Measurements from ENCODE around the gene KCNAB1.
"Not testable (repeated sequence)": the region's sequence is repeated elsewhere in the genome, so short reads cannot be mapped to it uniquely, and the experiment has no call there.

Gene KCNAB1

GRCh38 chr3:156551261-156551660 lies 430.9 kb downstream of the KCNAB1 start:
- DNase-seq = no peak

GRCh38 chr3:156551746-156552145 lies 431.4 kb downstream of the KCNAB1 start:
- no peak for DNase-seq

GRCh38 chr3:156552973-156553372 lies 432.6 kb downstream of the KCNAB1 start:
- no peak for DNase-seq

DNA sequence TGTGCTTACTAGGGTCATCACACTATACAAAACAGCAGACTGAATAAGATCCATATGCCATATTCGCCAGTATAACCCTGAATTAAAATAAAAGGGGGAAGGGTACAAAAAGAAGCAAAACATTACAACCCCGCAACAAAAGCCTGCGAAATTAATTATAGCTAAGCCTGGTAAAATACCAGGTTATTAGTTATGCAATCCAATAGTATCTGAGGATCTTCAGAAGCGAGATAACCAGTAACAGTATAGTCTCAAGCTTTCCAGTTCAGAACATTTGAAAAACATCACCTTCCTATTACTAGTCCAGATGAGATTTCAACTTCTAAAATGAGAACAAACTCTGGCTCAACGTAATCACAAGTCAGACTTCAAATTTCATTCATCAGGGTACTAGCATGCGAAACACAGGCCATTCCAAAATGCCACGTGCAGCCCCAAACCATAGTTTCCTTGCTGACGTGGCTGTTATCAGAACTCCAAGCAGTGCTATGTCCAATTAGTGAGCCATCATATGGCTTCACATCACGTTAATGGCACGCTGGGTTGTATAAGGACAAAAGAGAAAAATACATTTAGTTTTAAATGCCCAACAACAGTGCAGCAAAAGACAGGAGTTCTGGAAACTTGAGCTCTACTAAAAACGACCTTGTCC lies 433.5 kb downstream of the KCNAB1 start:
- DNase-seq = peak; percentile 5 to 17

DNA sequence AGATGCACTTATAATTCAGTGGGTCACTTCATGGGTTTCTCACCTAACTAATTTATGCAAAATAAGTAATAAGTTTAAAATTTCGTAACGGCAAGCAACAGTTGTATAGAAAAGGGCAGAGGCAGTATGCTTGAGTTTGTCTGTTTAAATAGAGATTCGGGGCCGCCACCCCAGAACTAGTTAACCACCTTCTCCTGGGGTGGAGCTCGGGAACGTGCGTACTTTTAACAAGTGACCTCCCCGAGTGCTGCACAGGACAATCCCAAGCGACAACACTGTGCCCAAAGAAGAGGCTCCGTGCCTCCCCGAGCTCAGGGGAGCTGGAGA lies 434.1 kb downstream of the KCNAB1 start:
- peak in 1 of 2 experiments; percentile 47 for DNase-seq

DNA sequence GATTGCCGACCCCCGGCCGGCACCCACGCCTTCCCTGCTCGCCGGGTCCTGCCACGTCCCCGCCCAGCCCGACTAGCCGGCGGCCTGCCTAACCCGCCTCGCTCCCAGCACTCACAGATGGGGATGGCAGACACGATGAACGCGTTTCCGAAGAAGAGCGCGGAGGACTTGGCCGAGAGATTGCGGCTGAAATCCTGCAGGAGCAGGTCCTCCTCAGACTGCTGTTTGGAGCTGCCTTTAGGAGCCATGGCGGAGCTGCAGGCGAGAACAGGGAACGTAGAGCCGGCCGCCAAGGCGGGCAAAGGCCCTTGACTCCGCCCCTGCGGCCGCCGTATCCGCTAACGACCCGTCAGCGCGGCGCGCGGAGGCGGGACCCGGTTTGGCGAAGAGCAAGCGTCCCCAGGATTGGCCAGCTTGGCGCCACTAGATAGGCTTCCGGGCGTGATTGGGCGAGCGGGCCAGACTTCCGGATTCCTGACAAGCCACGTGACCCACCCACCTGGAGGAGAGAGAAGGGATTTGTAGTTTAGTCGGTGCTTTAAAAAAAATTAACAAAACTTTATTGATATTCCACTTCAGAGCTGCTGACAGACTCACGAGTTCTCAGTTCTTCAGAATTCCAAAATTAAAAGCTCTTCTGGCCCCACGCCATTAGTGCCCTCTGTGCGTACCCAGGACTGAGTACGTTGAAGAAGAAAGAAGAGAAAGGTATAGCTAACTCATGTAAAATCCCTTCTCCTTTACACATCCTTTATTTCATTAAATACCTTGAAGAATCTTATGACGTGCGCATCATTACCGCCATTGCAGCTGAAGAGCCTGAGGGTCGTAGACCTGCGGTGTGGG lies 434.7 kb downstream of the KCNAB1 start, which contains the start of gene SSR3:
SSR3 (minus strand) TSS at position 276 of the 846 bp plus-strand sequence; CDS start at position 248, 28 bp downstream.
- DNase-seq = peak; percentile 98 to 99

GRCh38 chr3:156558389-156558788 lies 438.0 kb downstream of the KCNAB1 start:
- no peak for DNase-seq

DNA sequence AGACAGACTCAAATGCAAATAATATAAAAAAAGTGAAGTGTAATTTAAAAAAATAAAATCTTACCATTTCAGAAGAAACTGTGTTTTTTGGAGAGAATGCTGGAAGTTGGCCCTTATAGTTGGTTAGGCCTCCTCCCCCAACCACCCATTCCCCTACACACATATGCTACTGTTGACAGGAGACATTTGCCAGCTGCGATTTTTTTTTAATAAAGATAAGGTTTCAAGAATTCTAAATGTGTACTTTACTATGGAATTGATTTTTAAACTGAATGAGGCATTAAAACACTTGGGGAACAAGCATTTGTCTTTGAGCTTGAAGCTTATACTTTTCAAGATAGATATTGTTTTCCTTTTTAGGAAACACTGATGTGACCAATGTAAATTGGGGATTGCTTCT lies 438.9 kb downstream of the KCNAB1 start:
- DNase-seq = no peak

- DNase-seq = no peak
Measured at GRCh38 chr3:156561533-156561932, 441.2 kb downstream of the KCNAB1 start.

- DNase-seq = not testable (repeated sequence)
Measured at GRCh38 chr3:156562486-156562885, 442.1 kb downstream of the KCNAB1 start.

DNA sequence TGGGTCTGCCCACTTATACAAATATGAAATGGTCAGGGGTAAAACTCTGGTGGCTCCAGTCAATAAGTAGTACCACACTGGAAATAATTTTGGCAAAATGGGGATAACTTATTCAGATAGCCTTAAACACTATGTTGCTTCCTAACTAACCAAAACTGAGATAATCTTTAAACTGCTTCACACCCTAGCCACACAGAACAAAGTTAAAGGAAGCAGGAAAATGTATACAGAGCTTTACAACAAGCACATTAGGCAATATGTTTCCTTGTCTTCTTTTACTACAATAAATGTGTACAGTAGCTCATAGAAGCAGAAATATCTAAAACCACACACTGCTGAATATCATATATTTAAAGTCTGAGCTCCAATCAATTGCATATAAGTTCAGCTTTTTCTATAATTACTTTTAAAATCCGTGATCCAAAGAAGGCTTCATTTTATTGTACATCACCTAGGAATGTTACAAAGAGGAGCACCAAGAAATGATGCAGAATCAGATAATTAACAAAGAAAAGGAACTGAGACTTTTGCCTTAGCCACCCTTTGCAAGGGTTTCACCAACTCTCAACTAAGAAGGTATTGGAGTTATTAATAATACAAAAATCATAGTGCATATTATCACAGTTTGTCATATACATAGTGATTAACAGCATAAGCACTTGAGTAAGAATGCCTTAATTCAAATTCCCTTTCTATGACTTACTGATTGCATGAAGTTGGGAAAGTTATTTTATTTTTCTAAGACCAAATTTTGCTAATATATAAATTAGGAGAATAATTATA lies 443.7 kb downstream of the KCNAB1 start:
- no peak for DNase-seq

GRCh38 chr3:156569016-156569415 lies 448.6 kb downstream of the KCNAB1 start:
- not testable (repeated sequence) for DNase-seq

DNA sequence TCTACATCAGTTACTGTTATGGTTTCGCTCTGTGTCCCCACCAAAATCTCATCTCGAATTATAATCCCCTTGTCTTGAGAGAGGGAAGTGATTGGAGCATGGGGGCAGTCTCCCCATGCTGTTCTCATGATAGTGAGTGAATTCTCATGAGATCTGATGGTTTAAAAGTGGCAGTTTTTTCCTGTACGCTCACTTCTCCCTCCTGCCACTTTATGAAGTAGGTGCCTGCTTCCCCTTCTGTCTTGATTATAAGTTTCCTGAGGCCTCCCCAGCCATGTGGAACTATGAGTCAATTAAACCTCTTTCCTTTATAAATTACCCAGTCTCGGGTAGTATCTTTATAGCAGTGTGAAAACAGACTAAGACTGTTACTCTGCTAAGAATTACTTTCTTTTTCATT lies 449.5 kb downstream of the KCNAB1 start:
- peak; percentile 21 to 44 for DNase-seq

DNA sequence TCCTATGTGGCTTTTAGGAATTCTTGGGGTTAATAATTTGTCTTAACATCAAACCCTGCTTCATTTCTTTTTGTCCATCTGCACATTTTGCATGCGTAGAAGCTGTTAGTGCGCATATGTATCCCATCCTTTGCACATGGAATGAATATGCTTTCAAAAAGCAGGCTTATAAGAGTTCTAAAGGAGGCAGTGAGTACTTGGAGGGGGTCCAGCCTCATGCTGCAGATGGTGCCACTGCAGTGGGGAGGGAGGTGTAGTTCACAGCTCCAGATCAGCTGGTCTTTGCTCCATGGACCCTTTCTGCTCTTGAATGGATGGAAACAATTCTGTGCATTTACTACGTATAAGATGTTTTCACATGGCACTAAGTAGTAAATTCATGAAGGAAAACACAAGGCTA lies 455.3 kb downstream of the KCNAB1 start:
- no peak for DNase-seq

GRCh38 chr3:156576051-156576450 lies 455.7 kb downstream of the KCNAB1 start:
- no peak for DNase-seq

DNA sequence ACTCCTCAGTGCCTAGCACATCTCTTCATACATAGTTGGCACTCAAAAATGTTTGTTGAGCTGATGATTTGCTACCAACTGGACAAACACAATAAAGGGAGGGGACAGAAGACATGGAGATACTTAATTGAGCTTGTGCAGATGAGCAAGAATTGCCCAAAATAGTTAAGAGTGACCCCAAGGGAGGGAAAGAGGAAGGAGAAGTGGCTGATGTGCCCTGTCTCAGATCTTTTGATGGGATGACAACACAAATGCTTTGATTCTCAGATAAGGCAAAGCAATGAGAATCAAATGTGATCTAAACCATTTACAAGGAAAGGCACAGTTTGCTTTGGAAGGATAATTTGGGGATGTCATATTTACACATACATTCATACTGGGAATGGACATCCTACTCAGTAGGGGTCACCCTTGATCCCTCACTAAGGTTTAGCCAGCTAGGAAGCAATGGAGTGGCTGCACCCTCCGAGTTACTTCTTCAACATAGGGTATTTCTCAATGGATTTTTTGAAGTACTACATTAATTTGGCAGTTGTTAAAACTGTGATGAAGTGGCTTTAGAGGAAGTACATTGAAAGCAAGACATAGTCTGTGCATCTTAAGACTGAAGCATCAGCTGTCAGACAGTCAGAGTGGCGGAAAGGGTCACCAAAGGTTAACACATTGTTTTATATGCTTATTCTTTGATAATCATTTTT lies 456.4 kb downstream of the KCNAB1 start:
- no peak for DNase-seq

DNA sequence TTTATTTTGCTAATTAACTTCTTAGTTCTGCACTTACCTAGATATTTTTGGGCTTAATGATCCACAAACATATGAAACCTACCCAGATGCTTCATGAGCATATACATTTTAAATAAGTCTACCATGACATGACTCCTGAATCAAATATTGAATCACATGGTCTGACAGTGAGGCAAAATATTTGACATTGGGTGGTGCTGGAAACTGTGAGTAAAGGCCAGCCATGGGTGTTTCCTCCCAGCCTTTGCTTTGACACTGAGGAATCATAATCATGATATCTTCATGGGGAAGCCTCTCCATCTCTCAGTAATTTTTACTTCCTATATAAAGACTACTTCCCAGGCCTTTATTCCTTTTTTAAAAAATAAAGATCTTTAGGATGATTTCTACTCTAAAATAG lies 457.4 kb downstream of the KCNAB1 start:
- no peak for DNase-seq

DNA sequence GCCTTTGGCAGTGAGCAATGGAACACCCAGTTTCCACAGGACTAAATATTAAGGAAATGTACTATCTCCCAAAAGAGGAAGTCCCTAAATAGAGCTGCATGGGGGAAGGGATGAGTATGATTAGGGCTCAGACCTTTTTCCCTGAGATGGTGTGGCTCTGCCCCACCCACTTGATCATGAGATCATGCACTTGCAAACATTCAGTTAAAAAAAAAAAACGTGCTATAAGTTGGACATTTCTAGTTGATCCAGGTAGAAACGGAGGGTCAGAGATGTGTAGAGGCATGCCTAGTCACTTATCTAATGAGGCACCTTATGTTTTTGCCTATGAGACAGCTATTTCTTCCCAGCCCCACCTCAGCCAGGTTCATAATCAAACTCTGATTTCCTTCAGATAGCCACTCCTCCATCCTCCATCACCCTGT lies 459.1 kb downstream of the KCNAB1 start:
- DNase-seq = peak; percentile 88

- no peak for DNase-seq
Measured at GRCh38 chr3:156581033-156581432, 460.7 kb downstream of the KCNAB1 start.

- no peak for DNase-seq
Measured at GRCh38 chr3:156581954-156582353, 461.6 kb downstream of the KCNAB1 start.

DNA sequence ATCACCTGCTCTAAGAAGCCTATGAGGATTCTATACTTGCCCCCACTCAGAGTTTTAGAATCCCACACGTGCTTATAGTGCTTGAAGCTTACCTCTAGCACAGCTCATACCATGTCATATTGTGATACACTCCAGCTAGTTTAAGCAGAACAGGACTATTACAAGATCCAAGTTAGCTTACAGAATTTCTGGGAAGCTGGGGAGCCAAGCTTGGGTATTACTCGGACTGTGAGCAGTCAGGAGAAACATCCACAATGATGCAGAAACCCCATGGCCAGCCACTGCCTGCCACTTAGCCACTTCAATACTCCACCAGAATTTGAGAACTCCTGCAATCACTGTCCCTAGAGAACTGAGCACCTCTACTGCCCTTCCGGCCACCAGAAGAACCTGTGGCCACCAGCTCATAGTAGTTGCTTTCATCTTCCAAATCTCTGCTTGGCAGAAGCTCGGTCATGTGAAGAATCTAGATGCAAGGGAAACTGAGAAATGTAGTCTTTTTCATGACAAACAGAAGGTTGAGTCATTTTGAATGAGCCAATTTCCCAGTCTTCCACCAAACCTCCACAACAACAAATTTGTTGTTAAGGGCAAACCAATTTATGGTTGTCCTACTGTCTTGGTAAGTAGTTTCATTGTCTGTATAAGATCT lies 462.3 kb downstream of the KCNAB1 start:
- DNase-seq = no peak

DNA sequence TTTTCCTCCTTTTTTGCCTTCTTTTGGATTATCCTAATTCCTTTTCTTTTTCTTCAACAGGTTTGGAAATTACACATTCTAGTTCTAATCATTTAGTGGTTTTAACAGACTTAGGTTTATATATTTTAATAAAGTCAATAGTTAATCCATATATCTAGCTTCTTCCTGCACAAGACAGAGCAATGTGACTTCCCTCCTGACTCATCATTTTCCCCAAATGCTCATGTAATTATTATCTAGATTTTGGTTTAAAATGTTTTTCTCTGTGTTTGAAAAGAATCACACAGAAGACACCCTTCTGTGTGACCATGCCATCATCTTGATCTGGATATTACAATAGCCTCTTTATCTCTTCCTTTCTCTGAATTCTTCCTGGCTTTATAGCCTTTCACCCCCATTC lies 463.1 kb downstream of the KCNAB1 start:
- DNase-seq = no peak

Data from Kasumi-1 (cell line).